ENCODE measurements around the gene PTMA.
A peak's percentile ranks its signal among the peaks of the same experiment; 100 is the strongest.
"Not testable (repeated sequence)": the region's sequence is repeated elsewhere in the genome, so short reads cannot be mapped to it uniquely, and the experiment has no call there.

PTMA gene

GRCh38 chr2:231696004-231696367, 12.3 kb upstream of the PTMA start:
- no peak for DNase-seq (ENCODE audit: low read depth in 2 of 2)

- DNase-seq (ENCODE audit: low read depth in 2 of 2), result no peak
These were observed 9.3 kb upstream of the PTMA start for GRCh38 chr2:231699006-231699405.

GRCh38 chr2:231701456-231702373, 6.6 kb upstream of the PTMA start:
- no peak for DNase-seq (ENCODE audit: low read depth in 2 of 2)

GRCh38 chr2:231704017-231704416, 4.3 kb upstream of the PTMA start:
- no peak for DNase-seq (ENCODE audit: low read depth in 2 of 2)

- peak; percentile 95 to 98 for DNase-seq (ENCODE audit: low read depth in 2 of 2)
These were observed 1.3 kb upstream of the PTMA start for GRCh38 chr2:231706731-231707624.

GRCh38 chr2:231707625-231707926, 749 bp upstream of the PTMA start:
- peak in 1 of 2 donors; percentile 51 for DNase-seq (ENCODE audit: low read depth in 2 of 2)

- DNase-seq (ENCODE audit: low read depth in 2 of 2), result peak; percentile 46 to 50
These were observed 679 bp downstream of the PTMA start for GRCh38 chr2:231708773-231709635.

GRCh38 chr2:231709636-231709980, 1.3 kb downstream of the PTMA start:
- DNase-seq (ENCODE audit: low read depth in 2 of 2), result peak; percentile 22 to 45

- DNase-seq (ENCODE audit: low read depth in 2 of 2), result peak; percentile 76 to 83
These were observed 1.9 kb downstream of the PTMA start for GRCh38 chr2:231709981-231710798.

- no peak for DNase-seq (ENCODE audit: low read depth in 2 of 2)
These were observed 2.7 kb downstream of the PTMA start for GRCh38 chr2:231710799-231711676.

GRCh38 chr2:231711677-231712450, 3.5 kb downstream of the PTMA start:
- DNase-seq (ENCODE audit: low read depth in 2 of 2), result no peak

- DNase-seq (ENCODE audit: low read depth in 2 of 2), result peak; percentile 18 to 42
These were observed 4.2 kb downstream of the PTMA start for GRCh38 chr2:231712451-231713021.

- DNase-seq (ENCODE audit: low read depth in 2 of 2), result not testable (repeated sequence)
These were observed 5.0 kb downstream of the PTMA start for GRCh38 chr2:231713406-231713729.

- DNase-seq (ENCODE audit: low read depth in 2 of 2), result peak; percentile 86 to 88
These were observed 5.7 kb downstream of the PTMA start for GRCh38 chr2:231713730-231714638.

- peak; percentile 79 to 80 for DNase-seq (ENCODE audit: low read depth in 2 of 2)
These were observed 6.5 kb downstream of the PTMA start for GRCh38 chr2:231714639-231715498.

GRCh38 chr2:231715499-231715837, 7.1 kb downstream of the PTMA start:
- no peak for DNase-seq (ENCODE audit: low read depth in 2 of 2)

- no peak for DNase-seq (ENCODE audit: low read depth in 2 of 2)
These were observed 7.8 kb downstream of the PTMA start for GRCh38 chr2:231715988-231716616.
